PC-9 (cell line): ENCODE data around the gene CMTM4.

Experiments used
- EZH2 ChIP-seq: fragments of 200-600 bp; sonication (generic); IDR thresholded peaks from 2 replicates; pipeline ENCODE4 v1.8.0; 2017; ENCODE audit warnings: antibody characterized with exemption, low read depth
- TF ChIP-seq, protein P1 (sequence below): fragments of 200-600 bp; sonication (generic); conservative IDR thresholded peaks from 2 replicates; pipeline ENCODE4 v1.6.1; 2017; ENCODE audit warnings: mixed run types, antibody characterized with exemption, mild to moderate bottlenecking, moderate library complexity

GRCh38 chr16:66656547-66656946 is 40.0 kb downstream of the CMTM4 start:
- TF ChIP-seq, protein P1, sequence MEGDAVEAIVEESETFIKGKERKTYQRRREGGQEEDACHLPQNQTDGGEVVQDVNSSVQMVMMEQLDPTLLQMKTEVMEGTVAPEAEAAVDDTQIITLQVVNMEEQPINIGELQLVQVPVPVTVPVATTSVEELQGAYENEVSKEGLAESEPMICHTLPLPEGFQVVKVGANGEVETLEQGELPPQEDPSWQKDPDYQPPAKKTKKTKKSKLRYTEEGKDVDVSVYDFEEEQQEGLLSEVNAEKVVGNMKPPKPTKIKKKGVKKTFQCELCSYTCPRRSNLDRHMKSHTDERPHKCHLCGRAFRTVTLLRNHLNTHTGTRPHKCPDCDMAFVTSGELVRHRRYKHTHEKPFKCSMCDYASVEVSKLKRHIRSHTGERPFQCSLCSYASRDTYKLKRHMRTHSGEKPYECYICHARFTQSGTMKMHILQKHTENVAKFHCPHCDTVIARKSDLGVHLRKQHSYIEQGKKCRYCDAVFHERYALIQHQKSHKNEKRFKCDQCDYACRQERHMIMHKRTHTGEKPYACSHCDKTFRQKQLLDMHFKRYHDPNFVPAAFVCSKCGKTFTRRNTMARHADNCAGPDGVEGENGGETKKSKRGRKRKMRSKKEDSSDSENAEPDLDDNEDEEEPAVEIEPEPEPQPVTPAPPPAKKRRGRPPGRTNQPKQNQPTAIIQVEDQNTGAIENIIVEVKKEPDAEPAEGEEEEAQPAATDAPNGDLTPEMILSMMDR = no peak
- TF ChIP-seq EZH2 = no peak
